GM19099 (cell line): Measurements from ENCODE around the gene AKAP7.

Experiments used
- POLR2A ChIP-seq: IDR thresholded peaks from 3 replicates; pipeline ENCODE4 v1.6.1; 2011; ENCODE audit warnings: low read depth; ENCODE audit not compliant: insufficient read length; ENCODE audit errors: extremely low read depth

AKAP7 gene

DNA sequence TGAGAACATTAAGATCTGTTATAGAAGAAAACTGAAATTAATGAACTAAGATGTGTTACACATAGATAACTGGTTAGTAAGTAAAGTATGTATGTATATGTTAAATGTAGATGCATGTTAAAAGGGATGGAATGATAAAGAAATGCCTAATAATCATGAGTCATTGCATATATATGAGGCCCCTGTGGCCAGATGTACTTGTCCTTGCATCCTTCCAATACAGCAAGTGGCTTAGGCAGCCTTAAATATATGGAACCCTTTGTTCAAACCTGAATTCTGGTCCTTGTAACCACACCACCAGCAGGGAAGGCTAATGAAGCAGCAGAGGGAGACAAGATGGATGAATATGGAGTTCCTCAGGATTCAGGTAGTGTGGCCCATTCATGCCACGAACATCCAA, 9.8 kb upstream of the AKAP7 start:
- TF ChIP-seq POLR2A: no peak

- no peak for TF ChIP-seq POLR2A
These were observed 5.3 kb upstream of the AKAP7 start for GRCh38 chr6:131129689-131130553.

DNA sequence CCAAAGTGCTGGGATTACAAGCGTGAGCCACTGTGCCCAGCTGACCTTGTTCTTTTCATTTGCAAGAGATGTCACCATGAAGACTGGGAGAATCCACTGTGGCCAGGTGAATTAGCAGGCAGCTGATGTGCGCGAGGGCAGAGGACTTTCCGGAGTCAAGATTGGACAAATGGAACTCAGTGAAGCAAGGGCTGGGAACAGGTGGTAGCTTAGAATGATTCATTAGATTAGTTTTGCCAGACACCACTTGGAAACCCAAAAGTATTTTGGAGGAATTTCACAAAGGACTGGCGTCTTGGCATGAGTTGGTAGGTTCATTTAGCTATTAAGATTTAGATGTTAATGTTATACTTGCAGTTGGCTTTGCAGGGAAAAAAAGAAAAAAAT, 4.7 kb upstream of the AKAP7 start:
- TF ChIP-seq POLR2A: no peak

DNA sequence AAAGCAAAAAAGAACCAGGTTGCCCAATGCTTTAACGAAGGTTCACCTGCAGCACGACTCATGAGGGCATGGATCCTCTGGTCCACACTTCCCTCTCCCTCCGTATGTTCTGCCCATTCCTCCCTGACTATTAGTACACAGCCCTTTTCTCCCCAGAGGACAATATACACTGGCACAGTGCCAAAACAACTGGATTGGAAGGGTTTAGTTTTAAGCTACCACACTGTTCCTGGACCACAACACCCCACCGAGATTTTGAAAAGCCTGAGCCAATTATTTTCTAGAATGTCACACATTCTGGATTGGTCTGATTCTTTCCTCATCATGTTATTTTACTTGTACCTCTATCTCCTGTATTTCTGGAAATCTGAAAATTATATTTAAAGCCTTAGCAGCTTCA, 2.9 kb upstream of the AKAP7 start:
- no peak for TF ChIP-seq POLR2A

- TF ChIP-seq POLR2A: no peak
These were observed 867 bp upstream of the AKAP7 start for GRCh38 chr6:131134220-131134979.

DNA sequence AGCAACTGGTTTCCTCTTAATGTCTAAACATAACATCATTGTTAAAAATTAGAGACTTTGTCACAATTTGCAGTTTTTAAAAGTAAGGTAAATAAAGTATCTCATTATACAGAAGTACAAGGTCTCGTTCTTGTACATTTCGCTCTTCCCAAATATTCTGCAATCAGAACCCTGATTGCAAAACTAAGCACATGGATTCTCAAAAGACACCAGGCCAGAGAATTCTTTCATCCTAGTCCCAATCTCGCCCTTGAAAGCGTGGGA, 355 bp upstream of the AKAP7 start:
- no peak for TF ChIP-seq POLR2A

DNA sequence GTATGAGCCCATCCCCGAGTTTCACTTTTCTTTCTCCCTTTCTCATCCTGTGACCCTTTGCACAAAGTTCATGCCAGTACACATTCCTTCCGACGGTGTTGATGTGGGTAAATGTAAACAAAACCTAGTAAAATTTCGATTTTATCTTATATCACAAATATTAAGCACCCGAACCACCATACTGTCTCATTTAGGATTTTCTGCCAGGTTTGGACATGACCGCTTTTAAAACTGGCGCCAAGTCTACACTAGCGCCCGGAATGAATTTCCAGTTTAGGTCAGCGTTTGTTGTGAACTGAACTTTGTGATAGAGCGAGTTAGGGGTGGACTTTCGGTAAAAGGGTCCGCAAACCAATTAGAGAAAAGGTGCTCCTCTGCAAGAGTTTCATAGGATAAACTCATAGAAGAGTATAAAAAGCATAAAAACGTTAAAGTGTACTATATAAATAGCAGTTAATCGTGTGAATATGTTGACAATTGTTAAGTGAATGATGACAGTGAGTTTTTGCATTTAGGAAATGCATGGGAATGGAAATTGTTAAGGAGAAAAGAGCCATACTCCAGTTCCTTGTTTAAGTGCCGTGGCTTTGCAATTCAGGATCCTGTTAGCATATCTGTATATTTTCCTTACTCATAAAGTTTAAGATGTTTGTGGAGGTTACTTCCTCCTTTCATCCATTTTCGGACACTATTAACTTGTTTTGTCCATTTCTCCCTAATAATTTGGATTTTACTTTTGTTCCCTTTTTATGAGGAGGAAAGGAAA, 937 bp downstream of the AKAP7 start:
- TF ChIP-seq POLR2A: no peak

- TF ChIP-seq POLR2A: no peak
These were observed 4.3 kb downstream of the AKAP7 start for GRCh38 chr6:131139599-131139998.

- no peak for TF ChIP-seq POLR2A
These were observed 8.1 kb downstream of the AKAP7 start for GRCh38 chr6:131143319-131143718.

DNA sequence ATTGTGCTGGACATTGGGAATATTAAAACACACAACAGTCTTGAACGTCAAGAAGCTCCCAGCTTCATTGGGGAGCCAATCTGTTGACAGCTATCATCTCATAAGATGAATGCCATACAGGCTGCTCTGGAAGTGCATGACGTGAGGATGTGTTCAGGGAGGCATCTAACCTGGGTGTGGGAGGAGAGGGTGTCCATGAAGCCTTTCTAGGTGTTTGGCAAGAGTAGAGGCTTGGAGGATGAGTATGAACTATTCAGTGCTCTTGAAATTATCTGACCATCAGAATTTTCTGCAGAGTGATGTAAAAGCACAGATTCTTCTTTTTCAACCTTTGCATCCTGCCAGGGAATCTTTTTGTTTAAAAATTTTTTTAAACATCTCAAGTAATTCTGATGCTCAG, 11.6 kb downstream of the AKAP7 start:
- no peak for TF ChIP-seq POLR2A

- TF ChIP-seq POLR2A: no peak
These were observed 21.1 kb downstream of the AKAP7 start for GRCh38 chr6:131156411-131156810.

- TF ChIP-seq POLR2A: no peak
These were observed 24.3 kb downstream of the AKAP7 start for GRCh38 chr6:131159578-131159977.

- TF ChIP-seq POLR2A: no peak
These were observed 25.0 kb downstream of the AKAP7 start for GRCh38 chr6:131160254-131160758.

DNA sequence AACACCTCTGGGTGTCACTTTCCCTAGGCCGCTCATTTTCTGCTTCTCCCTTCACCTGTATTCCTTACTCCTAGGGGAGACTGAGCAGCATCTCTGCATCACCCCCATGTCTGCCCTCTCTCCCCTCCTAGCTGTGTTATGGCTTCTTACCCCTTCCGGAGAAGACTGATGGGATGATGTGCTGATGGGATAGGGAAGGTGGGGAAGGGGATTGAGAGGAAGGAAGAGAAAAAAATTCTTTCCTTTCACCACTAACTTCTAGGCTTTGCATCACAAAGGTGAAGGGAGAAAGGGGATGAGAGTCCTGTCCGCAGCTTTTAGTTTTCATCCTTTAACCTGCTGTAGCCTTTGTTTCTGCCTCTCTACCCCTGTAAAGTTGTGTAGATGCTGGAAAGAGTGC, 26.7 kb downstream of the AKAP7 start:
- TF ChIP-seq POLR2A: no peak

GRCh38 chr6:131163886-131164285, 28.6 kb downstream of the AKAP7 start:
- no peak for TF ChIP-seq POLR2A

DNA sequence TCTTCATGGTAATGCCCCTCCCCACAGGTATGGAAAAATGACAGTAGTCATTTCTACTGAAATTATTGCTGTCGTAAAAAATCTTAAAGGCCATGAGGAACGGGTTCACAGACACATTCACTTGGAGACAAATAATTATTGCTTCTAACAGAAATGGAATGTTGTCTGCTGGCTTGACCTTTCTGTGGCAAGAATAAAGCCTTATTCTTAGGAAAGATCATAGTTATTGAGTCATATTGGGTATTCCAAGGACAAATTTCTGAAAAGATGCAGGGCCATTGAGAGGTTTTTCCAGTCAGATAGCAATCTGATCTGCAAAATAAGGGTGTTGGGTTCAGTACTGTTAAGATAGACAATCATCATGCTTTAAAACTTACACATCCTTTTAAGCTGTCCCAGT, 29.2 kb downstream of the AKAP7 start:
- TF ChIP-seq POLR2A: no peak

DNA sequence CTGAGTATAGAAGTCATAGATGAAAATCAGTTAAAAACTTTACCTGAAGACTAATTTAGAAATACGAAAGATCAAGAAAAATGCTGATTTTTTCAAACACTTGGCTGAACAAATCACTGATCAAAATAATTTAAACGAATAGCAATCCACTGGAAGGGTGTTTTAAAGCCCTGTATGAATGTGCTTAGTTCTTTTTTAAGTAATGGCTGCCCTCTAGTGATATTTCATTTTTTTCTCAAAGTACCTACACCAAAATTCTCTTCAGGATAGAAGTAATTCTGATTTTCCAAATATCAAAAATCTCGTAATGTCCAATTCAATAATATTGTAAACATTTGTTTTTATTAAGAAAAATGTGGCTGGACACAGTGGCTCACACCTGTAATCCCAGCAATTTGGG, 32.5 kb downstream of the AKAP7 start:
- TF ChIP-seq POLR2A: no peak
